GM12864 (cell line): Measurements from ENCODE around the gene RUNX3.

Source experiments
- DNase-seq: peaks from one replicate; pipeline ENCODE4 v3.0.0-alpha.2; 2011; ENCODE audit warnings: low read depth
- H3K4me3 ChIP-seq: 2 replicates; pipeline ENCODE4 v1.5.1; 2011; ENCODE audit warnings: mild to moderate bottlenecking, low read depth, low read length, control low read depth
- CTCF ChIP-seq: IDR thresholded peaks from 2 replicates; pipeline ENCODE4 v1.5.1; 2011; ENCODE audit warnings: low read depth, mild to moderate bottlenecking, moderate library complexity, low read length, control low read depth, inconsistent platforms; ENCODE audit errors: missing control alignments

RUNX3 gene

DNA sequence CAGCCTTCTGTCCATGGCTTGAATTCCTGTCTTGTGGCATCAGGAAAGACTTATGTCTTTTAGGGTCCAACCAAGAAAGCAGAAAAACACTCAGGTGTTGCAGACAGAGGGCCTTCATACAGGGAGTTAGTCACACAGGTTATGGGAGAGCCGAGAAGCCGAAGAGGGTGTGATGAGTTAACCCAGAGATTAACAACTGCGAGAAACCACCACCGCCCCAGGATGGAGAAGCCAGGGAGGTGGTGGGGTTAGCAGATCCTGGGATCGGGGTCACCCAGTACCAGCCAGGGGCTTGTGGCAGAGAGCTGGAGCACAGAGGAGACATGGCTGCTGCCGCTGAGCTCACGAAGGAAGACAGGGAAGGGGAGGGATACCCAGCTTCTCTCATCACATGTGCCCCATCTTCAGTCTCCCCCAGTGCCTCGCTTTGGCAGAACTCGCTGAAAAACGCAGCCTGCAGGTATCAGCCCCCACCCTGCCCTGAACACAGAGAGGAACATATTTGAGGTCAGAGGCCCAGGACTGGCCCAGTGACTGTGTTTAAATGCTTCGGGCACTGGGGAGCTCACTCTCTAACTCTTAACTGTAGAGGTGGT lies 58.7 kb downstream of the RUNX3 start:
- no peak for DNase-seq
- H3K4me3 ChIP-seq = no peak overlapping the region
- TF ChIP-seq CTCF = no peak

DNA sequence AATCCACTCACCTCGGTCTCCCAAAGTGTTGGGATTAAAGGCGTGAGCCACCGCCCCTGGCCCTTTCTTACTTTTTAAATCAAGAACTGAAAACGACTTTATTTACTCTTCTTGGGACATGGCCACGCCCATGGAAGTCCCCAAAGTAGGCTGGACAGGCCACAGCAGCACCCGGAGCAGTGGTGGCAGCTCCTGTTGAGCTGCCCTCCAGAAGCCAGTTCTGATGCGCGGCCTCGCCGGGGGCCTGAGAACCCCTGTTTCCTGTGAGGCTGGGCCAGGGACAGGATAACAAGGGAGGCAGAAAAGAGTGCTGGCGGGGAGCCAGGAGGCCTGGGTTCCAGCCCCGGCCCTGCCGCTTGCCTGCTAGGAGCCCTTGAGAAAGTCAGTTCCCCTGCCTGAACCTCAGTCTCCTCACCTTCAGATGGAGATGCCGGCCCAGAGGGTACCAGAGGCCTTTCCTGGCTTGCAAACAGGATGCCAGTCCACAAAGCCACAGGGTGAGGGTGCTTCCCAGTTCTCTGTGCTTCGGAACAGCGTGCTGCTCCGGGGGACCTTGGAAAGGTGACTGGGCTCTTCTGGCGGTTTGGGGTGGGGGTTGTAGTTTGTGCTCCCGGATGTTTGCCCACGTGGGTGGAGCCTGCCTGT lies 59.4 kb downstream of the RUNX3 start:
- no peak for TF ChIP-seq CTCF
- no peak overlapping the region for H3K4me3 ChIP-seq
- DNase-seq = no peak

- no peak for TF ChIP-seq CTCF
- H3K4me3 ChIP-seq = no peak overlapping the region
- DNase-seq = no peak
Measured at GRCh38 chr1:24868016-24868875, 61.8 kb downstream of the RUNX3 start.

DNA sequence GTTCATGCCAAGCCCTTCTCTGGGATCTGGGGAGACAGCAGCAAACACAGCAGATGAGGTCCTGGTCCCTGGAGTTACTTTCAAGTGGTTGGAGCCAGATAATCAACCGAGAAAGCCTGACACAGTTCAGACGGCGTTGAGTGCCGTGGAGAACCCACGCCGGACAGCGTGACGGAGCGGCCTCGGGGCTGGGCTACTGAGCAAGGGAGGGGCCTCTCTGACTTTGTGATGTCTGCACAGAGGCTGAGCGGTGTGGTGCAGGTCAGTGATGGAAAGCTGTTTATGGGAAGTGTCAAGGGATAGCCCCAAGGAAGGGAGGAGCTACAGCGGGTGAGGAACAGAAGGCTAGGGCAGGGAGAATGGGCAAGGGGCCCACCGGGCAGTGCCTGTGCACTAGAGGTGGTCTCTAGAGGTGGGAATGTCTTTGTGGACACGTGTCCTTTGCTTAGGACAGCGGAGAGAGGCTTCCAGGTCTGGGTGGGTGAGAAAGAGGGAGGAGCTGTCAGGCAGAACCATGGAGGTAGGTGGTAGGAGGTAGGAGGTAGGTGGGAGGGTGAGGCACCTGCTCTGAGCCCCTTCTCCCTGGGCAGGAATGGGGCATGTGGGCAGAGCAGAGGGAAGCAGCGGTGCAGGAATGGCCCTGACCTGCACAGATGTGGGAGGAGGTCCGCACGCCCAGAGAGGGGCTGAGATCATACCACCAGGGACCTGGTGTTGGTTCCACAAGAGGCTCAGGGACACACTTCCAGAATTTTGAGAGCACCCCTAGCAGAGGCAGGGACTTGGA lies 62.8 kb downstream of the RUNX3 start:
- no peak for DNase-seq
- TF ChIP-seq CTCF = no peak

DNA sequence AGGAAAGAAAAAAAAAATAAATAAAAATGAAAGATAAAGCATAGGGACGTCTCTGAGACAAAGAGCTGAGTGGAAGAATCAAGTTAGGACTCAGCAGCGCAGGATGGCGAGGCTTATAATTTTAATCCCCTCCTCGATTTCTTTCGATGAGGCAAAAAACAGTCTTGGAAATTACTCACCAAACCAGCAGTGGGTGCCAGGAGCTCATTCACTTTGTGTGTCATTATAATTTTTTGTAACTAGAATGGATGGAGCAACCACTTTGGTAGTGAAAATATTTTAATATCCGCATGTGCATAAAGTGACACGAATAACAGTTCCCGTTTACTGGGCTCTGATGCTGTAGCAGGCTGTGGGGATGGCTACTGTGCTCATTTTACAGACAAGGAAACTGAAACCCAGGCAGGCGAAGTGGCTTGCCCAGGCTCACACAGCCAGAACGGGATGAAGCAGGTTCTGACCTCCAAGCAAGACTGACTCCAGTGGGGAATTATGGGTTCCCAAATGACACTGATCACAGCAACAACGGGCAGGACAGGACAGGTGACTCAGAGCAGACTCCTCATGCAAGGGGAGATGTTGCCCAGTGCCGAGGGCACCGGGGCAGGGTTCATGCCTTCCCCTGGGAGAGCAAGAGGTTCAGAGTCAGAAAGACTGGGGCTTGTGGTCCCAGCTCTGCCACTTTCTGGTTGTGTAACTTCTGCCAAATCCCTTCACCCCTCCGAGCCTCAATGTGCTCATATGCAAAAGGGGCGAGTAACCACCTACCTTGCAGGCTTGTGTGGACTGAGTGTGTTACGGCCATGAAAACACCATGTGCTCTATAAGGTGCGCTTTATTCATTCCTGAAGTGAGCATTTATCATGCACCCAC lies 63.6 kb downstream of the RUNX3 start:
- no peak for TF ChIP-seq CTCF
- DNase-seq = no peak
- H3K4me3 ChIP-seq = no peak overlapping the region

More for the DNA sequence above, 62.8 kb downstream of the RUNX3 start:
- H3K4me3 ChIP-seq = no peak overlapping the region

- DNase-seq = no peak
- TF ChIP-seq CTCF = no peak
- H3K4me3 ChIP-seq = no peak overlapping the region
Measured at GRCh38 chr1:24865587-24865986, 64.5 kb downstream of the RUNX3 start.
